Measurements from ENCODE around the gene PRR5.
"Not testable (repeated sequence)": the region's sequence is repeated elsewhere in the genome, so short reads cannot be mapped to it uniquely, and the experiment has no call there.

PRR5 gene, protein sequence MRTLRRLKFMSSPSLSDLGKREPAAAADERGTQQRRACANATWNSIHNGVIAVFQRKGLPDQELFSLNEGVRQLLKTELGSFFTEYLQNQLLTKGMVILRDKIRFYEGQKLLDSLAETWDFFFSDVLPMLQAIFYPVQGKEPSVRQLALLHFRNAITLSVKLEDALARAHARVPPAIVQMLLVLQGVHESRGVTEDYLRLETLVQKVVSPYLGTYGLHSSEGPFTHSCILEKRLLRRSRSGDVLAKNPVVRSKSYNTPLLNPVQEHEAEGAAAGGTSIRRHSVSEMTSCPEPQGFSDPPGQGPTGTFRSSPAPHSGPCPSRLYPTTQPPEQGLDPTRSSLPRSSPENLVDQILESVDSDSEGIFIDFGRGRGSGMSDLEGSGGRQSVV

DNA sequence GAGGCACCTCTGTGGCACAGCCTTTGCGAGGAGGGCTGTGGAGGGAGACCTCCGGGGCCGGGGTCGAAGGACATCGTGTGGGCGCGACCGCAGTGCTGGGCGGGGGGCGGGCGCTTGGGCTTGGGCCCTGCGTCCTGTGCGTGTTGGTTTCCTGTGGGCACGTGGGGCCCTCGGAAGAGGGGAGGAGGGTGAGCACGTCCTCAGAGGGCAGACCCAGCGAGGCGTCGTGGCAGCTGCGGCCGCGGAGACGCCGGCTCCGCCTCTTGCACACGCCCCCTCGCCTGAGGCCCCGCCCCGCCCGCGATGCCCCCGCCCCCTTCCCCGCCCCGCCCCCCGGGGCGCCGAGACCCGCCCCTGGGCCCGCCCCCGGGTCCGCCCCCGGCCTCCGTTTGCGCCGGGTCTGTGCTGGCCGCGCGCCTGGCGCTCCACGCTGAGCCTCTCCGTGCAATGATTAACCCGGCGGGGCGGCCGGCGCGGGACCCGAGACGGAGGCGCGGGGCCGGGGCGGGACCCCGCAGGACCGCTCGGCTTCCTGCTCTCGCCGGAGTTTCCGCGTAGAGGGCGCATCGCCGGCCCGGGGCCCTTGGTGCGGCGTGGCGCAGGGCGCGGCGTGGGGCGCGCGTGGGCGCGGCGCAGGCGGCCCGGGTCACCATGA lies at the start of gene PRR5:
Gene PRR5 (plus strand): TSS at position 381 of the 655 bp plus-strand sequence. CDS start 271 bp downstream, at position 652.
- peak; percentile 87 for DNase-seq

DNA sequence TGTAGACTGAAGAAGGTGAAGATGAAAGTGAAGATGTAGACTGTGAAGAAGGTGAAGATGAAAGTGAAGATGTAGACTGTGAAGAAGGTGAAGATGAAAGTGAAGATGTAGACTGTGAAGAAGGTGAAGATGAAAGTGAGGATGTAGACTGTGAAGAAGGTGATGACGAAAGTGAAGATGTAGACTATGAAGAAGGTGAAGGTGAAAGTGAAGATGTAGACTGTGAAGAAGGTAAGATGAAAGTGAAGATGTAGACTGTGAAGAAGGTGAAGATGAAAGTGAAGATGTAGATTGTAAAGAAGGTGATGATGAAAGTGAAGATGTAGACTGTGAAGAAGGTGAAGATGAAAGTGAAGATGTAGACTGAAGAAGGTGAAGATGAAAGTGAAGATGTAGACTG lies 49.1 kb upstream of the PRR5 start:
- DNase-seq = not testable (repeated sequence)

DNA sequence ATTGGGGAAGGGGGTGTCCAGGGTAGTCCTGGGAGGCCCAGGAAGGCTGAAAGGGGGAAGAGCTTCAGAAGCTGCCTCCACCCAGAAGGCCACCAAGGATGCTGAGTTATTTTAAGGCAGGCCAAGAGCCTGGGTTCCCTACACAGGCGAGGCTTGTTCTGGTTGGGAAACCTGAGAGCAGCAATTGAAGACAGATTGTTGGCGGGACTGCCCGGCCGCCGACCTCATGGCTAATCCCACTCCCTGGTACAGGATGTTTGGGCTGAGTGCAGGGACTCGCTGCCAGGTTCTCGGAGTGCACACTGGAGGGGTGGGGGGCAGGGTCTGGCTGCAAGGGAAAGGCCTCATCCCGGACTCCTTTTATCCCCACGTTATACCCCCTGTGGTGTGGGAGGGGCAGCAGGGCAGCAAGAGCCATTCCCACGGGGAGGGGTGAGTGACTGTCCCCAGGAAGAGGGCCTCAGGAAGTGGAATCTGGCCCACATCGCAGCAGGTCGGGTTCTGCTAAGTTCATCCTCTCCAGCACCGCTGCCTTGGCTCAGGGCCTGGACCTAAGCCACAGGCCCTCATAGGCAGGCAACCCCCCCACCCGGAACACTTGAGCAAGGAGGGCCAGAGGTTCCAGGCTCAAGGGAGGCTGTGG lies 43.6 kb upstream of the PRR5 start:
- no peak for DNase-seq

DNA sequence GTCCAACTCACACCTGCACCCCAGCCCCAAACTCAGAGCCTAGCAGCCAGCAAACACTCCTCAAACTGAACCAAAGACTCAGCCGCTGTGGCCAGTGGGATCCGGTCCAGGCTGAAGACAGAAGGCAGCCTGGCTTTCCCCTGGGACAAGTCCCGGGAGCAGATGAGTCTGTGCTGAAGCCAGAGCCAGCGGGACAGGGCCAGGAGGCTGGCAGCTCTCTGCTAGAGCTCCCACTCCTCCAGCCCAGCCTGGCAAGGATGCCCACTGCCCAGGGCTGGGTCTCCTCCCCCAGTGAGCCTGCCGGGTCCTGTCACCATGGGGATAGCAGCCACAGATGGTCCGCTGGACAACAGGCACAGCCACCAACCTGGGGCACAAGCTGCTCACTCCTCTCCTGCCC lies 42.9 kb upstream of the PRR5 start:
- no peak for DNase-seq

DNA sequence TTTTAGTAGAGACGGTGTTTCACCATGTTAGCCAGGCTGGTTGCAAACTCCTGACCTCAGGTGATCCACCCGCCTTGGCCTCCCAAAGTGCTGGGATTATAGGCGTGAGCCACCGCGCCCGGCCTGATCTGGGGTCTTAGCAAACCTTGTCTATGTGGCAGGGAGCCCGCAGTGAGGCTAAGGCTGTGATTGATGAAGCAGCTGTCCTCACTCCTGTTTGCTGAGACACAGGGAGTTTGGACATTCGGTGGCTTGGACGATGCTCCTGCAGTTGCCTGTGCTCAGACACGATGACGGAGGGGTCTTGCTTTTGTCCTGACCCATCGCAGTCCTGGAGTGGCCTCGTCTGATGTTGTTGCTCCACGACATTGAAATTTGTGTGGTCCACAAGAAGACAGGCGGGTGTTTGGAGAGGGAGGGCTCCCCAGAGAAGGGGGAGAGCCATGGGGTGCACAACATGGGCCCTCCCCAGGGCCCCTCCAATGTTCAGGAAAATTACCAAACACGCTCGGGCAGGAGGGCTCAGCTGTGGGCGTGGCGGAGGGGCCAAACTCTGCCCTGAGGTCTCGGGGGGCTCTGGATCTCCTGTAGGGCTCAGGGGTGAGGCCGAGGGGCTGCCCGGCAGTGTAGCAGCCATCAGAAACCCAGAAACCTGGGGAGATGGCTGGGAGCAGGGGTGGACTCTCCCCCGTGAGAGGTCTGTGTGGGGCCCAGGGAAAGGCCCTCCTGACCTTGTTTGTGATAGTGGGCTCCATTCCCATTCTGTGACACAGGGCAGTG lies 41.8 kb upstream of the PRR5 start:
- no peak for DNase-seq

DNA sequence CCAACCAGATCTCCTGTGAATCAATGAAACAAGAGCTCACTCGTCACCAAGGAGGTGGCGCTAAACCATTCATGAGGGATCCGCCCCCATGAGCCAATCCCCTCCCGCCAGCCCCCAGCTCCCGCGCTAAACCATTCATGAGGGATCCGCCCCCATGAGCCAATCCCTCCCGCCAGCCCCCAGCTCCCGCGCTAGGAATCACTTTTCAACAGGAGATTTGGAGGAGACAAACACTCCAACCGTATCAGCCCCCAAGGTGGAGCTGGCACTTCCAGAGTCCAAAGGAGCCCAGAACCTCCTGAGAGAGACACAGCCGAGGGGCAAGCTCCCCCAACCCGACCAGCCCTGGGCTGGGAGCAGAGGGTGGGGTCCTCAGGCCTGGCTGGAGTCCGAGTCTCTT lies 40.9 kb upstream of the PRR5 start:
- DNase-seq = no peak

DNA sequence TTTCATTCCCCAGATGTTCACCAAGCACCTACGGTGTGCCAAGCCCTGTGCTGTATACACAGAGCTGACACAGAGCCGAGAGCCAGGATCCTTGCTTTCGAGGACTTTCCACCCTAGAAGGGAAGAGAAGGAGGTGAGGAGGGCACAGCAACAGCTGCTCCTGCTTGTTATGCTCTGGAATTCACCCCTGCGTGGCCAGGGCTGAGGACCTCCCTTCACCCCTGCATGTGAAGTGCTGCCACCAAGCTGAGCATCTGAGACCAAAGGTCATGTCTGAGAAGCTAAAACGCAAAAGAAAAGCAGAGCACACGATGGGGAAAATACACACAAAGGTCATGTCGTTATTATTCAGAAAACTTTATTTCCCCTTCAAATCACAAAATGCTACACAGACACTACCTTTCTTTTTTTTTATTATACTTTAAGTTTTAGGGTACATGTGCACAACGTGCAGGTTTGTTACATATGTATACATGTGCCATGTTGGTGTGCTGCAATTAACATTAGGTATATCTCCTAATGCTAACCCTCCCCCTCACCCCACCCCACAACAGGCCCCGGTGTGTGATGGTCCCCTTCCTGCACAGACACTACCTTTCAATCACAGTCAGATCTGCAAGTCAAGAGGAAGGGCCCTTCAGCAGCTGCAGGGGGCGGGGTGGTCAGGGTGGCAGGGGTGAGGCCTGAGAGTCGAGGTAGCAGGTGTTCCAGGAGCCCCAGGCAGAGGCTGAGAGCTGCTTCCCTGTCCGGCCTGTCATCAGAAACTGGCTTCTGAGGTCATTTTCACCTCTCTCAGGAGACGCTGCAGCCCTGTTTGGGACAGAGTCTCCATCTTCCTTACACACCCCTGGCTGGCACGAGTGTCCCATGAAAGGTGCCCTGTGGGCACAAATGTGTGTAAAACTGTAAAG lies 40.1 kb upstream of the PRR5 start:
- DNase-seq = no peak

DNA sequence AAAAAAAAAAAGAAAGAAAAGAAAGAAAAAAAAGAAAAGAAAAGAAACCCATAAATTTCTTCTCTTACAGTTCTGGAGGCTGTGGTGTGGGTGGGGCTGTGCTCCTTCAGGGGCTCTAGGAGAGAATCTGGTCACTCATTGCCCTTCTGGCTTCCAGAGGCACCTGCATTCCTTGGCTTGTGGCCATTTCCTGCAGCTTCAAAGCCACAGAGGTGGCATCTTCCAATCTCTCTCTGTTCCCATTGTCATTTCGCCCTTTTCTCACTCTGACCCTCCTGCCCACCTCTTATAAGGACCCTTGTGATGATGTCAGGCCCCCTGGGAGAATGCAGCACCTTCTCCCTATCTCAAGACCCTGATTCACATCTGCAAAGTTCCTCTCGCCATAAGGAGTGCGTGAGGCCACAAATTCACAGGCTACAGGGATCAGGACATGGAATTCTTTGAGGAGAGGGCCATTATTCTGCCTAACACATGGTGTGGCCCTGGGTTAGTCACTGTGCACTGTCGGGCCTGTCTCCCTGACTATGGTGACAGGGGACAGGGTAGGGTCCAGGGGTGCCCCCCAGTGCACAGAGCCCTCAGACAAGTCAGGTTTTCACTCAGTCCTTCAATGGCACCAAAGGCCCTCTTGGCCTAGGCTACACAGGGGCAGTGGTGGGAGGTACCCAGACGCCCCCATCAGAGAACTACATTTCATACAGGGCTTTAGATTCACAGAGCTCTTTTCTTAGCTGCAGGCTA lies 38.6 kb upstream of the PRR5 start:
- DNase-seq = no peak

DNA sequence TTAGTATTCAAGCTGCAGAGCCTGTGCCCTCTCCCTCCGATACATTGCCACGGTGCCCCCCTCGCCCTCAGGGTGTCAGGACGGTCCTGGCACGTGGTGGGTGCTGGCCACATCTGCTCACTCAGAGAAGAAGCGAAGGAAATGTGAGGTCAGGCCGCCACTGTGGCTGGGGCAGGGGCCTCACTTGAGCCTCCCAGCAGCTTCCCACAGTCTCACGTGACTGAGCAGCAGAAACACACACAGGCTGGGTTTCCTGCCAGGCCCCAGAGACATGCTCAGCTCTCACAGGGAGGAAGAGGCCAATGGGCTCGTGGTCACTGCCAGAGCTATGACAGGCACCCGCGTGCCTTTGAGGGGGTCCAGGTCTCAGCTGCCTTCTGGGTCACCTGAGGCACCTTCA lies 37.9 kb upstream of the PRR5 start:
- peak; percentile 74 for DNase-seq

DNA sequence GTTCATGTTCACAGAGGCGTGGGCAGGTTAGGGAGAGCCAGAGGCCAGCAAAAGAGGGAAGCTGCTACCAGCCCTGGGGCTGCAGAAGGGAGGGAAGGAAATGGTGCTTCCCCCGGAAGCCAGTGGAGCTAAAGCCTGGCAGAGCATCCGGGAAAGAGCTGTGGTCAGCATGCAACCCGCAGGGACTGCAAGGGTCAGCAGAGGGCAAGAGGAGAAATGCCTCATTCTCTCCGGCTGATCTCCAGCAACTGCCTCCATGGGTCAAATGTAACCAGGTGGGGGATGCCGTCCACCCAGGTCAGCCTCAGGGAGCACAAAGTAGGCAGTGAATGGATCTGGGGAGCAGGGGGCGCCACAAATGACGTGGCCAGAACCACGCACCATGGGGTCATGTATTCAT lies 36.9 kb upstream of the PRR5 start:
- DNase-seq = peak; percentile 7

DNA sequence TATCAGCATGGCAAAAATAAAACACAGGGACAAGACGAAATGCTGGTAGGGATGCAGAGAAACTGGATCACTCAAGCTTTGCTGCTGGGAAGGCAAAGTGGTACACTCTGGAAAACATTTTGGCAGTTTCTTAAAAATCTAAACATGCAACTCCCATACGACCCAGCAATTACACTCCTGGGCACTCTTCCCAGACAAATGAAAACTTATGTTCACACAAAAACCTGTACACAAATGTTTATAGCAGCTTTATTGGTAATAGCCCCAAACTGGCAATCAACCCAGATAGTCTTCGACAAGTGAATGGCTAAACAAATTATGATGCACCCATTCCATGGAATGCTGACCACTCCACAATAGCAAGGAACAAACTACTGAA lies 35.8 kb upstream of the PRR5 start:
- no peak for DNase-seq

DNA sequence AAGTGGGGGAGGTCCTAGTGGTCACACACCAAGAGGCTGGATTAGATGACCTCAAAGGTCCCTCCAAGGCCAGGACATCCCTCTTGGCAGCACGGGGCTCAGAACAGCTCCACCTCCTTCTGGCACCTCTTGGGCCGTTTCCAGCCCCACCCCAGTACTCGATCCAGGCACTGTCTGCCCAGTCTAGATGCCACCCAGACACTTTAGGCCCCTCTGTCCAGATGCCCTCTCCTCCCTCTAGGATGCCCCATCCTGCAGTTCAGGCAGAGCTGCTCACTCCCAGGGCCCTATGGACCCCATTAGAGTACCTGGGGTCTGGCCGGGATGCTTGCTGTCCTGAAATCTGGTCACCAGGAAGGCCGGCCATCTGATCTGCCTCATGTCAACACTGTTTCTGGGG lies 34.7 kb upstream of the PRR5 start:
- DNase-seq = no peak

DNA sequence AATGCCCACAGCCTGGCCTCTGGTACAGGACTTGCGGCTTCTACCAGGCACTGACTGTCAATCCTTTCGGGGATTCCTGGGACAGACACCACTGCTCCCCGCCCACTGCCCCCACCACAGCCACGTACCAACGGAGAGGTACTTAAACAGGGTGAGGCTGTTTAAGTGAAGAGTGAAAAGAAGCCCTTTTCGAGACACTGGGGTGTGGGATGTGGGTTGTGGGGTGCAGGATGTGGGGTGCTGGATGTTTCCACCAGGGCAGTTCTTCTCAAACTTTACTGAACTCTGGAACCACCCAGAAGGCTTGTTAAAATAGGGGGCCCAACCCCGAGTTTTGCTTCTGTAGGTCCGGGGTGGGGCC lies 34.2 kb upstream of the PRR5 start:
- no peak for DNase-seq

DNA sequence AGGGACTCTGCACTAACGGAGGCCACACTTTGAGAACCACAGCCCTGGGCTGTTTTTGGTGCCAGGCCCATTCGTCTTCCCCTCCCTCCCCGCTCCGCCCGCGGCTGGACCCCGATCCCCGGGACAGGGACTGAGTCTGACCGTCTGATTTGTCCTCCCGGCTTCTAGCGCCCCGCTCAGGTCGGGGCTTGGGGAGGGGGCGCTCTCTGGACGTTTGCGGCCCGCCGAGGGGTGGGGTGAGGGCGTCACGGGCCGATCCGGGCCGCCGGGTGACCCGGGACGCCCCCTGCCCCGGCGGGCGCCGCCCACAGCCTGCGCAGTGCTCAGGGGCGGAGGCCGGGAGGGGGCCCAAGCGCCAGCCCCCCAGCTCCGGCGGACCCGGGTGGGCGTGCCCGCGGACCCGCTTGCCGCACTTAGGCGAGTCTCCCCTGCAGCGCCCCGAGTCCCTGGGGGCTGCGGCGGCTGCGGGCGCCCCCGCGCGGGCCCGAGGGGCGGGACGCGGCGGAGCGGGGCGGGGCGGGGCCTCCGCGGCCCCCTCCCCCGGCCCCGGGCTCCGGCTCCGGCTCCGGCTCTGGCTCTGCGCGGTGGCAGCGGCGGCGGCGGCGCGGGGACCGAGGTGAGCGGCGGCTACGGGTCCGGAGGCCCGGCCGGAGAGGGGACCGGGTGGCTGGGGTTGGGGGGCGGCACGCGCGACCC lies 33.7 kb upstream of the PRR5 start:
- DNase-seq = no peak

DNA sequence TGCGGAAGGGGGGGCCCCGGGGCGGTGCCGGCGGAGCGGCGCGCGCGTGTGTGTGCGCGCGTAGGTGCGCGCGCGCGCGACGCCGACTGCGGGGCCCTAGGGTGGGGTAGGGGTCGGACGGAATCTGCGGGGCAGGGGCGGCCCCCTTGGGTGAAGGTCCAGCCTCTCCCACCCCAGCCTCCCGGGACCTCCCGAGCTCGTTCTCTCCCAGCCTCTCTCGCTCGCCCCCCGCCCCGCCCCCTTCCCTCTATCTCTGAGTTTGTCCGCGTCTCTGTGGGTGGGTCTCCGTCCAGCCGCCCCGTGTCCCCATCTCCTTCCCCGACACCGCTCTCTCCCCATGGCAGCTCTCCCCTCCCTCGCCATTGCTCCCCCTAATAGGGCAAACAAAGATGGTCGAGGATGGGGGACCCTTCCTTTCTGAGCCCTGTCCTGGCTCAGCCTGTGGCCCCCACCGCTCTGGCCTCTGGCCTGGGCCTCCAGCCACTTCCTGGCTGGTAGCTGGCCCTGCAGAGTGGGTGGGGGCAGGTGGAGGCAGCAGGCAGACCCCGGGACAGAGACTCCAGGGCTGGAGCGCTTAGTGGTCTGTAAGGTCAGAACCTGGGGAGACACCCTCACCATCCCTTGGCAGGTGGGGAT lies 33.0 kb upstream of the PRR5 start:
- no peak for DNase-seq

DNA sequence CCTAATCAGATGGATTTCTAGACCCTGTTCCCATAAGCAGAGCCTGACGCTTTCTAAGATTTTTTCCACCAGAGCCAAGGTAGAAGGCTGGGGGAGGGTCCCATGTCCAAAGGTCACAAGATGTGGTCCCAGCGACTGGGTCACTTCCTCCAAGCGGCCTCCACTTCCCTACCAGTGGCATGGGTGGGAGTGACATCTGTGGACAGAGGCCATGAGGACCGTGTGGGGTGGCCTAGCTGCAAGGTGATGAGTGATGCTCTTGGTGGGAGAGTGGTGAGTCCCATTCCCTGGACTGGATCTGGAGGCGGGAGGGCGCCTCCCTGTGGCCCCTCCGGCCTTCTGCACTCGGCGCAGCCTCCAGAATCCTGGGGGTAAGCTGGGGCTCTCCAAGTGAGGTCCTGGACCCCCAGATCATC lies 32.4 kb upstream of the PRR5 start:
- peak; percentile 20 for DNase-seq

DNA sequence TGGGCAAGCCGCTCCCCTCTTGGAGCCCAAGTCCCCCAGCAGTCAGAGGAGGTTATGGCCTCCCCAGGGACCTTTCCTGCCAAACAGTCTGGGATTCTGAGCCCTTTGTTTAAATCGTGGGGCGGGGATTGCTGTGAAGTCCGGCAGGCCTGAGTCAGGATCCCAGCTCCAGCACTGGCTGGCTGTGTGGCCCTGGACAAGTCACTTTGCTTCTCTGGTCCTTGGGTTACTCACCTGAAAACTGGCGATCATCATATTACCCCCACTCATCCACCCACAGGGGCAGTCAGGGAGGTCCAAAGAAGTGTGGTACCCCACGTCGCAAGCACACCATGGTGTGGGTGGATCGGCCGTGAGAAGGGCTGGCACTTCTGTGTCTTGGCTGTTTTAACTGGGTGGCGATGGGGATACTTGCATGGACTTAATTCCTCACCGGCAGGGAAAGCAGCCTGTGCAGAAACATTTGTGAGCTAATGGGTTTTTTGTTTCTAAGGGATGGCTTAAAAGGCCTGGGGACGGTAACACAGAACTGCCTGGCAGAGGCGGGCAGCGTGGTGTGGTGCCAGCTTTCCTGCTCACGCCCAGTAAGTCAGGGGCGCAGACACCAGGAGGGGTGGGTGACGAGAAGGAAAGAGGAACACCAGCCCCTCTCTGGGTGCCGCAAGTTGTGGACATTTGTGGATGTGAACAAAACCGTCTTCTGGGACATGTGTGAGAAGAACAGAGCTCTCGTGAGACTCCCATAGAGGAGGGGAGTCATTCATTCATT lies 31.6 kb upstream of the PRR5 start:
- DNase-seq = no peak

DNA sequence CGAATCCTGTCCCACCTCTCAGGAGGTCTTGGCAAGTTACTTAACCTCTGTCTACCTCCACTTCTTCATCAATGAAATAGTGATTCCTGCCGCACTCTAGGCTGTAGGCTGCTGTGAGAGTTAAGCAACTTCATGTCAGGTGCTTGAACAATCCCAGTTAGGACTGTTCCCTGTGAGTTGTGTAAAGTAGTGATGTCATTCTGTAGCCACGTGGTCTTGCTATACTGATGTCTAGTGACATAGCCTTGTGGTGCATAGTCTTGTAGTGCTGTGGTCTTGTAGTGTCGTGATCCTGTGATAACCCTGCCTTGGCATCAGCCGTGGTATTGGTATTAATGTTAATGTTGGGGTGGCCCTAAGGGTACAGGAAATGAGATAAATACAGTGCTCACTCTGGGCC lies 30.3 kb upstream of the PRR5 start:
- DNase-seq = peak; percentile 80

DNA sequence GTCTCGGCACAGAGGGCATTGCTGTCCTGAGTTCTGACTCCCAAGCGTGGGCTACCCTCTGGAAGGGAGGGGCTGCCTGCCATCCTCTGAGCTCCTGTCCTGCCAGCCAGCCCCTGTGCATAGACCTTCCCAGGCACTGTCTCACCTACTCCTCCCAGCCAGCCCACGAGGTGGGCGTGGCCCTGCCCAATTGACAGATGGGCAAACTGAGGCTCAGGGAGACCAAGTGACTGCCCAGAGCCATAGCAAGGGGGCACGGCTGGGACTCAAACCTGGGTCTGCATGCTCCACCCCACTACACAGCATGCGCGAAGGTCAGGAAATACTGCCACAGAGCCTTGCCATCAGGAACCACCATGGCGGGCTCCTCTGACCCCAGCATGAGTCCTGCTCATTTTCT lies 29.4 kb upstream of the PRR5 start:
- no peak for DNase-seq

DNA sequence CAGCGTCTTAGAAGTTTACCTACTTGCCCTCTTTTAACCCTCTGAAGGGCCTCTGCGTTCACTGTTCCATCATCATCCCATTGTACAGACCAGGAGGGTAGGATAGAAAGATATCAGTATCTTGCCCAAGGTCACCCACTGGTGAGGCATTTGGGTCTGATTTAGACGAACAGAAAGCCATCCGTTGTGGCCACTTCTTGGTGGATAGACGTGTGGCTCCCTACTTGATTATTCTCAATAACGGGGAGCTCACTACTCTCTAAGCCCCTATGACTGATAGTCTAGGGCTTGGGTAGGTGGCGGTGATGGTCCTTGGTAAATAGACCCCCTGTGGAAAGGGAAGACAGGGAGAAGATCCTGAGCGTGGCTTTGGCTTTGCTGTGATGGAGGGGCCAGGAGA lies 28.6 kb upstream of the PRR5 start:
- DNase-seq = no peak
